Activated CD8-positive, alpha-beta T cell treated with anti-CD3 and anti-CD28 coated beads for 36 hours (primary cell): Measurements from ENCODE around the gene SOCS6. TPM values are rescaled to one million over a fixed set of nuclear protein-coding genes. Genes with fewer than 3 reads are reported as not detected.
"Not testable (repeated sequence)": the region's sequence is repeated elsewhere in the genome, so short reads cannot be mapped to it uniquely, and the experiment has no call there.

ENCODE experiments used
- ATAC-seq: fragments of 200-7000 bp; cut with Tn5 transposase; one replicate; pipeline ENCODE4 v1.10.0; 2021; ENCODE audit warnings: mild to moderate bottlenecking, moderate library complexity
- CTCF ChIA-PET: fragments of 350-600 bp; sonication (Branson Sonifier 250); formaldehyde crosslinking; loops from one replicate; lab custom pipeline; 2021; ENCODE audit warnings: antibody characterized with exemption; lab: Charles Lee
- POLR2A ChIA-PET: fragments of 350-600 bp; sonication (Branson Sonifier 250); formaldehyde crosslinking; loops from one replicate; lab custom pipeline; 2021; ENCODE audit warnings: antibody characterized with exemption; lab: Charles Lee
- DNase-seq: peaks from one replicate; pipeline ENCODE4 v3.0.0-alpha.2; 2020
- H3K27ac Mint-ChIP-seq: one replicate; pipeline ENCODE4 v1.8.0; 2021; ENCODE audit warnings: mild to moderate bottlenecking, mixed read lengths
- H3K27me3 Mint-ChIP-seq: one replicate; pipeline ENCODE4 v1.8.0; 2021; ENCODE audit warnings: mixed read lengths
- H3K36me3 Mint-ChIP-seq: one replicate; pipeline ENCODE4 v1.8.0; 2021; ENCODE audit warnings: low read depth, mixed read lengths
- H3K4me1 Mint-ChIP-seq: one replicate; pipeline ENCODE4 v1.8.0; 2021; ENCODE audit warnings: low read depth, mixed read lengths
- H3K4me3 Mint-ChIP-seq: one replicate; pipeline ENCODE4 v1.8.0; 2021; ENCODE audit warnings: mild to moderate bottlenecking, moderate library complexity, mixed read lengths
- H3K9me3 Mint-ChIP-seq: one replicate; pipeline ENCODE4 v1.8.0; 2021; ENCODE audit warnings: mixed read lengths
- intact Hi-C: fragments of 100-400 bp; cut with micrococcal nuclease; formaldehyde crosslinking; loops from one replicate; pipeline ENCODE4 v1.10.0; 2022
- total RNA-seq, 2 experiments: library from RNA; stranded (reverse); gene quantifications; one replicate each; pipeline ENCODE4 v1.2.3, GENCODE V29; 2021
- TF ChIP-seq, protein P1 (sequence below): fragments of 200-600 bp; IDR thresholded peaks from one replicate; pipeline ENCODE4 v1.8.0; 2022; ENCODE audit warnings: antibody characterized with exemption, mild to moderate bottlenecking

SOCS6 gene, protein sequence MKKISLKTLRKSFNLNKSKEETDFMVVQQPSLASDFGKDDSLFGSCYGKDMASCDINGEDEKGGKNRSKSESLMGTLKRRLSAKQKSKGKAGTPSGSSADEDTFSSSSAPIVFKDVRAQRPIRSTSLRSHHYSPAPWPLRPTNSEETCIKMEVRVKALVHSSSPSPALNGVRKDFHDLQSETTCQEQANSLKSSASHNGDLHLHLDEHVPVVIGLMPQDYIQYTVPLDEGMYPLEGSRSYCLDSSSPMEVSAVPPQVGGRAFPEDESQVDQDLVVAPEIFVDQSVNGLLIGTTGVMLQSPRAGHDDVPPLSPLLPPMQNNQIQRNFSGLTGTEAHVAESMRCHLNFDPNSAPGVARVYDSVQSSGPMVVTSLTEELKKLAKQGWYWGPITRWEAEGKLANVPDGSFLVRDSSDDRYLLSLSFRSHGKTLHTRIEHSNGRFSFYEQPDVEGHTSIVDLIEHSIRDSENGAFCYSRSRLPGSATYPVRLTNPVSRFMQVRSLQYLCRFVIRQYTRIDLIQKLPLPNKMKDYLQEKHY
- under 1 TPM; 0.47 to 0.60 TPM for total RNA-seq

DNA sequence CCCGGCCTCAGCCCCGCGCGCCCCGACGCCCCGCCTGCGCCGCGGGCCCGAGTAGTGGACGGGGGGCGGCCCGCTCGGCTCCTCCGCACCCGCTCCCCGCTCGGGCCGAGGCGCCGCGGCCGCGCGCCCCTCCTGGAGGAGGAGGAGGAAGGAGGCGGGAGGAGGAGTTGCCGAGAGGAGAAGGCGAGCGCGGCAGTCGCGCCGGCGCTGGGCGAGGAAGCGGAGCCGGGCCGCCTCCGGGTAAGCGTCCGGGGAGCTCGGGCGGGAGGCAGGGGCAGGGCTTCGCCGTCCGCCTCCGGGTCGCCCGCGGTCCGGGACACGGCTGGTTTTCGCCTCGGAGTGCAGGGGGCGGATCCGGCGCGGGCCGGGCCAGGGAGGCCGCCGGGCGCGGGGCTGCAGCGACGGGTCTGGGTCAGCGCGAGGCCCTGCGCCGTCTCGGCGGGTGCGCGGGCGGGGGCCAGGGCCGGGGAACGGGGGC is at the start of gene SOCS6:
Gene SOCS6, plus strand, starts transcription at position 195 of the 478 bp plus-strand sequence. CDS start 35,624 bp downstream, outside the sequence.
- CTCF ChIA-PET, result no interaction called here
- peaks cover 5% of the 10 kb centered on the region for H3K4me1 Mint-ChIP-seq
- H3K9me3 Mint-ChIP-seq, result no peaks in the 10 kb centered on the region
- TF ChIP-seq, protein P1, sequence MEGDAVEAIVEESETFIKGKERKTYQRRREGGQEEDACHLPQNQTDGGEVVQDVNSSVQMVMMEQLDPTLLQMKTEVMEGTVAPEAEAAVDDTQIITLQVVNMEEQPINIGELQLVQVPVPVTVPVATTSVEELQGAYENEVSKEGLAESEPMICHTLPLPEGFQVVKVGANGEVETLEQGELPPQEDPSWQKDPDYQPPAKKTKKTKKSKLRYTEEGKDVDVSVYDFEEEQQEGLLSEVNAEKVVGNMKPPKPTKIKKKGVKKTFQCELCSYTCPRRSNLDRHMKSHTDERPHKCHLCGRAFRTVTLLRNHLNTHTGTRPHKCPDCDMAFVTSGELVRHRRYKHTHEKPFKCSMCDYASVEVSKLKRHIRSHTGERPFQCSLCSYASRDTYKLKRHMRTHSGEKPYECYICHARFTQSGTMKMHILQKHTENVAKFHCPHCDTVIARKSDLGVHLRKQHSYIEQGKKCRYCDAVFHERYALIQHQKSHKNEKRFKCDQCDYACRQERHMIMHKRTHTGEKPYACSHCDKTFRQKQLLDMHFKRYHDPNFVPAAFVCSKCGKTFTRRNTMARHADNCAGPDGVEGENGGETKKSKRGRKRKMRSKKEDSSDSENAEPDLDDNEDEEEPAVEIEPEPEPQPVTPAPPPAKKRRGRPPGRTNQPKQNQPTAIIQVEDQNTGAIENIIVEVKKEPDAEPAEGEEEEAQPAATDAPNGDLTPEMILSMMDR, result no peak
- peak; percentile 42 for DNase-seq
- peak; percentile 76 for ATAC-seq
- intact Hi-C loops, result no loop called here
- peak within 1 kb of the TSS; percentile 63 for H3K27ac Mint-ChIP-seq
- POLR2A ChIA-PET, result no interaction called here
- H3K27me3 Mint-ChIP-seq, result peaks cover 39% of the 10 kb centered on the region
- peak within 1 kb of the TSS; percentile 76 for H3K4me3 Mint-ChIP-seq
- no peaks in the 10 kb centered on the region for H3K36me3 Mint-ChIP-seq

DNA sequence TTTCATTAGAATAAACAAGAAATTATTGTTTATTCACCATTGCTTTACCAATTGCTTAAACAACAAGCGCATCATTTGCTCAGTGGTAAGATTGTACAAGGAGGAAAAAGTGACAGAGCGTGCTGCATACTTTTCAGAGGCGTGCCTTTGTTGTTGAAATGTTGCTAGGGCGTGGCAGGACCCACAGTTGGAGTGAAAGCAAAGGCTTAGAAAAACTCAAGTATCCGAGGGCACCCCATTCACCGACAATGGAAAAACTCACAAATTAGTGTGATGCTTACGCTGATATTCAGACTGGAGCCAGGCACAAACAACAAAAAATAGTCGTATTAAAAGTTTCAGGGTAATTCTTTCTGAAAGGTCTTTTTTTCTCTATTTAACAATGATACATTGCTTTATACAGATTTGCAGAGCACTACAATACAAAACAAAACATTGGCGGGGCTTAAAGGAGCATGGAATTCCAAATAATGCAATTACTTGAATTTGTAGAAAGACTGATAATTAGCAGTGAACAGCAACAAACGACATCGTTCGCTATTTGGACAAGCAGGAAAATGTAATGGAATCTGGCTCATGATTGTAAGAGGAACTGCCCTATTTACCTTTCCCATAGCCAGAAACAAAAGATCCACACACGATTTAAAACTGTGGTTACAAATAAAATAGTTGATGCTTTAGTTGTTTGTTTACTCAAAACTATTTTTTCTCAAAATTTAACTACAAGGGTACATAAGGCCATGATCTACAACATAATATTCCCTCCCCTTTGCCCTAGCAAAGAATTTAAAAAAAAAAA is 45.5 kb upstream of the SOCS6 start:
- POLR2A ChIA-PET, result no interaction called here
- no peaks in the 10 kb centered on the region for H3K36me3 Mint-ChIP-seq
- H3K27me3 Mint-ChIP-seq, result peaks cover 13% of the 10 kb centered on the region
- no peak overlapping the region for H3K4me3 Mint-ChIP-seq
- TF ChIP-seq, protein P1, result no peak
- H3K27ac Mint-ChIP-seq, result no peak overlapping the region
- CTCF ChIA-PET, result no interaction called here
- H3K4me1 Mint-ChIP-seq, result no peaks in the 10 kb centered on the region
- ATAC-seq (no peak), DNase-seq (no peak)
- intact Hi-C loops, result no loop called here
- H3K9me3 Mint-ChIP-seq, result no peaks in the 10 kb centered on the region

DNA sequence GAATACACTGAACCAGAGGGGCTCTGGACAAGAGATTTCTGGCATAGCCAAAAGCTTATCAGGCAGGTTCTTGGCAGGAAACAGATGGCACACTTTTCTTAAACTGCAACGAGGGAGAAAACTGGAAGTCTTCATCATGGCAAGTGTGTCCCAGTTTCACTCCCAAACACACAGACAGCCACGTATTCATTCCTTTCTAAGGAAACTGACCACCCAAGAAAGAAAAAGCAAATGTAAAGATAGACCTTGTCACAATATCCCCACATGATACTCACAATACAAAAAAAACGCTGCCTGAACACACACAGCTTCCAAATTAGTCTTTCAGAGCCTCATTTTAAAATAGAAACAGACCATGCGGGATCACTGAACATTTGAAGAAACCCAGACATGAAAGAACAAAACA is 42.8 kb upstream of the SOCS6 start:
- TF ChIP-seq, protein P1, result no peak
- ChIA-PET POLR2A (no interaction called here), CTCF (no interaction called here)
- intact Hi-C loops, result no loop called here
- Mint-ChIP-seq H3K4me3 (no peak overlapping the region), H3K36me3 (no peaks in the 10 kb centered on the region), H3K4me1 (no peaks in the 10 kb centered on the region), H3K27ac (no peak overlapping the region), H3K9me3 (no peaks in the 10 kb centered on the region), H3K27me3 (peaks cover 4% of the 10 kb centered on the region)
- ATAC-seq (no peak), DNase-seq (no peak)

DNA sequence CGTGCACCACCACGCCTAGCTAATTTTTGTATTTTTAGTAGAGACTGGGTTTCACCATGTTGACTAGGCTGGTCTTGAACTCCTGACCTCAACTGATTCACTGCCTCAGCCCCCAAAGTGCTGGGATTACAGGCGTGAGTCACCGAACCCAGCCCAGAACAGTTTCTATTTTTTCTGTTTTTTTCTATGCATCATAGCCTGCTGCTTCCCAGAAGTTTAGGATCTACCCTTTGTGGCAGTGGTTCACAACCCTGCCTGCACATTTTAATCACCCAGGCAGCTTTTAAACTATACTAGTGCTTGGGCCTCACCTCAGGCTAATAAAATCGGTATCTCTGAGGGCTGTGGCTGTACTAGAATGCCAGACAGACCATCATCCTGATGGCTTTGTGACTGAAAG is 39.7 kb upstream of the SOCS6 start:
- Mint-ChIP-seq H3K9me3 (no peaks in the 10 kb centered on the region), H3K36me3 (no peaks in the 10 kb centered on the region), H3K4me1 (no peaks in the 10 kb centered on the region), H3K4me3 (no peak overlapping the region), H3K27ac (no peak overlapping the region), H3K27me3 (peaks cover 3% of the 10 kb centered on the region)
- intact Hi-C loops, result no loop called here
- ChIA-PET POLR2A (no interaction called here), CTCF (no interaction called here)
- ATAC-seq, result no peak
- DNase-seq, result no peak
- TF ChIP-seq, protein P1, result no peak

DNA sequence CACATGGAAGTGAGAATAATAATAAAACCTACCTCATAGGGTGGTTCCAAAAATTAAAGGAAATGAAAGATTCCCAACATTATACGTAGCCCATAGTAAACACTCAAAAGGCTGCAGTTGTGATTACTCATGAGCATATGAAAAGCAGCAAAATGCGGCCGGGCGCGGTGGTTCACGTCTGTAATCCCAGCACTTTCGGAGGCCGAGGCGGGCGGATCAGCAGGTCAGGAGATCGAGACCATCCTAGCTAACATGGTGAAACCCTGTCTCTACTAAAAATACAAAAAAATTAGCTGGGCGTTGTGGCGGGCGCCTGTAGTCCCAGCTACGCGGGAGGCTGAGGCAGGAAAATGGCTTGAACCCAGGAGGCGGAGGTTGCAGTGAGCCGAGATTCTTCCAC is 39.0 kb upstream of the SOCS6 start:
- H3K4me1 Mint-ChIP-seq, POLR2A ChIA-PET, H3K27ac Mint-ChIP-seq, H3K27me3 Mint-ChIP-seq, ATAC-seq, H3K9me3 Mint-ChIP-seq, H3K36me3 Mint-ChIP-seq, intact Hi-C loops, CTCF ChIA-PET, H3K4me3 Mint-ChIP-seq, DNase-seq: not testable (repeated sequence)
